ENCODE measurements around the gene GRAMD1A. TPM values are rescaled to one million over a fixed set of nuclear protein-coding genes. Genes with fewer than 3 reads are reported as not detected.
"Not testable (repeated sequence)": the region's sequence is repeated elsewhere in the genome, so short reads cannot be mapped to it uniquely, and the experiment has no call there.

The GRAMD1A gene
- polyA plus RNA-seq, 4 donors: 48.4 to 60.8 (median 57.5) TPM

- no peak for DNase-seq (ENCODE audit: low read depth in 4 of 4, low spot score in 3 of 4)
These were observed 49.3 kb downstream of the GRAMD1A start for GRCh38 chr19:35049456-35049855.

- not testable (repeated sequence) for DNase-seq (ENCODE audit: low read depth in 4 of 4, low spot score in 3 of 4)
These were observed 50.5 kb downstream of the GRAMD1A start for GRCh38 chr19:35050662-35051061.

GRCh38 chr19:35051268-35051667 is 51.1 kb downstream of the GRAMD1A start:
- not testable (repeated sequence) for DNase-seq (ENCODE audit: low read depth in 4 of 4, low spot score in 3 of 4)

- DNase-seq (ENCODE audit: low read depth in 4 of 4, low spot score in 3 of 4): no peak
These were observed 51.7 kb downstream of the GRAMD1A start for GRCh38 chr19:35051796-35052195.

- no peak for DNase-seq (ENCODE audit: low read depth in 4 of 4, low spot score in 3 of 4)
These were observed 52.6 kb downstream of the GRAMD1A start for GRCh38 chr19:35052599-35053190.

- no peak for DNase-seq (ENCODE audit: low read depth in 4 of 4, low spot score in 3 of 4)
These were observed 53.7 kb downstream of the GRAMD1A start for GRCh38 chr19:35053667-35054293.

GRCh38 chr19:35054626-35055025 is 54.5 kb downstream of the GRAMD1A start:
- DNase-seq (ENCODE audit: low read depth in 4 of 4, low spot score in 3 of 4): no peak

- no peak for DNase-seq (ENCODE audit: low read depth in 4 of 4, low spot score in 3 of 4)
These were observed 55.6 kb downstream of the GRAMD1A start for GRCh38 chr19:35055715-35056179.

- DNase-seq (ENCODE audit: low read depth in 4 of 4, low spot score in 3 of 4): no peak
These were observed 56.5 kb downstream of the GRAMD1A start for GRCh38 chr19:35056513-35057063.

GRCh38 chr19:35058370-35058769 is 58.2 kb downstream of the GRAMD1A start:
- no peak for DNase-seq (ENCODE audit: low read depth in 4 of 4, low spot score in 3 of 4)

GRCh38 chr19:35059006-35059798 is 59.1 kb downstream of the GRAMD1A start:
- no peak for DNase-seq (ENCODE audit: low read depth in 4 of 4, low spot score in 3 of 4)

GRCh38 chr19:35059799-35060091 is 59.6 kb downstream of the GRAMD1A start:
- DNase-seq (ENCODE audit: low read depth in 4 of 4, low spot score in 3 of 4): no peak

GRCh38 chr19:35060160-35060855 is 60.2 kb downstream of the GRAMD1A start:
- no peak for DNase-seq (ENCODE audit: low read depth in 4 of 4, low spot score in 3 of 4)

- no peak for DNase-seq (ENCODE audit: low read depth in 4 of 4, low spot score in 3 of 4)
These were observed 61.7 kb downstream of the GRAMD1A start for GRCh38 chr19:35061583-35062373.

- DNase-seq (ENCODE audit: low read depth in 4 of 4, low spot score in 3 of 4): no peak
These were observed 62.8 kb downstream of the GRAMD1A start for GRCh38 chr19:35062942-35063341.

GRCh38 chr19:35063940-35064818 is 64.1 kb downstream of the GRAMD1A start:
- DNase-seq (ENCODE audit: low read depth in 4 of 4, low spot score in 3 of 4): no peak

- DNase-seq (ENCODE audit: low read depth in 4 of 4, low spot score in 3 of 4): no peak
These were observed 65.5 kb downstream of the GRAMD1A start for GRCh38 chr19:35065574-35065973.

GRCh38 chr19:35066121-35066520 is 66.0 kb downstream of the GRAMD1A start:
- no peak for DNase-seq (ENCODE audit: low read depth in 4 of 4, low spot score in 3 of 4)
